Tibial nerve (tissue), 3 donors: ENCODE results near the gene MRPS22.

ENCODE experiments used
- POLR2A ChIP-seq, 2 donors: fragments of 450-650 bp; IDR thresholded peaks; one replicate each; pipeline ENCODE4 v1.6.1; 2017; ENCODE audit warnings: antibody characterized with exemption in 2 of 2, mild to moderate bottlenecking in 2 of 2, moderate library complexity in 2 of 2
- TF ChIP-seq, protein P1 (sequence below), 5 experiments: fragments of 200-600 bp in 3 of 5; fragments of 450-650 bp in 2 of 5; sonication (generic) in 3 of 5; IDR thresholded peaks; one replicate each; pipeline ENCODE4 v1.5.1; 2016 to 2019; ENCODE audit warnings: antibody characterized with exemption in 5 of 5, mild to moderate bottlenecking in 3 of 5, moderate library complexity in 2 of 5

DNA sequence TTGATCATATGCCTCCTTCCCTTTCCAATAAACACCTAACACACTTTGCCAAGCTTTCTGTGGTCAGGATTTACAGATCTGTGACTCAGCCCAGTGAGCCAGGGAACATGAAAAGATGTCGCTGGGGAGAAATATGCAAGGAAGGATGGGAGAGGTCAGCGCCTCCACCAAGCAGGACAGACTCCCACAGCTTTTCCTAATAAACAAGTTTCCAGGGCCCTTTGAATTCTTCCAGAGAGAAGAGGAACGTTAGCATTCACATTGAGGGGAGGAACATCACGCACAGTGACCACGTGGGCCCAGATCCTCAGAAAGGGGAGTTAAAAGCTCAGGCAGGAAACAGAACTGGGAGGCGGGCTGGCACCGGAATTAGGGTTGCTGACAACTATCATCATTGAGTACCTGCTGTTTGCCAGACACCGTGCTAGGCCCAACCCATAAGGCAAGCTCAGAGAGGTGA, 33.3 kb upstream of the MRPS22 start:
- TF ChIP-seq, protein P1, sequence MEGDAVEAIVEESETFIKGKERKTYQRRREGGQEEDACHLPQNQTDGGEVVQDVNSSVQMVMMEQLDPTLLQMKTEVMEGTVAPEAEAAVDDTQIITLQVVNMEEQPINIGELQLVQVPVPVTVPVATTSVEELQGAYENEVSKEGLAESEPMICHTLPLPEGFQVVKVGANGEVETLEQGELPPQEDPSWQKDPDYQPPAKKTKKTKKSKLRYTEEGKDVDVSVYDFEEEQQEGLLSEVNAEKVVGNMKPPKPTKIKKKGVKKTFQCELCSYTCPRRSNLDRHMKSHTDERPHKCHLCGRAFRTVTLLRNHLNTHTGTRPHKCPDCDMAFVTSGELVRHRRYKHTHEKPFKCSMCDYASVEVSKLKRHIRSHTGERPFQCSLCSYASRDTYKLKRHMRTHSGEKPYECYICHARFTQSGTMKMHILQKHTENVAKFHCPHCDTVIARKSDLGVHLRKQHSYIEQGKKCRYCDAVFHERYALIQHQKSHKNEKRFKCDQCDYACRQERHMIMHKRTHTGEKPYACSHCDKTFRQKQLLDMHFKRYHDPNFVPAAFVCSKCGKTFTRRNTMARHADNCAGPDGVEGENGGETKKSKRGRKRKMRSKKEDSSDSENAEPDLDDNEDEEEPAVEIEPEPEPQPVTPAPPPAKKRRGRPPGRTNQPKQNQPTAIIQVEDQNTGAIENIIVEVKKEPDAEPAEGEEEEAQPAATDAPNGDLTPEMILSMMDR (IDR thresholded peaks at IDR 0.05): no peak
- TF ChIP-seq POLR2A (IDR thresholded peaks at IDR 0.05): no peak
